HK-2 (cell line): Measurements from ENCODE around the gene ADAMTS3.
A peak's percentile ranks its signal among the peaks of the same experiment; 100 is the strongest.

Experiments
- DNase-seq: peaks from one replicate; pipeline ENCODE4 v3.0.0-alpha.2; 2018; ENCODE audit not compliant: unreplicated experiment

Gene ADAMTS3

GRCh38 chr4:72410158-72410557, 158.9 kb downstream of the ADAMTS3 start:
- DNase-seq: no peak

- DNase-seq: no peak
Observed at GRCh38 chr4:72408568-72408967, 160.5 kb downstream of the ADAMTS3 start.

GRCh38 chr4:72405417-72405816, 163.6 kb downstream of the ADAMTS3 start:
- DNase-seq: no peak

GRCh38 chr4:72397314-72397713, 171.7 kb downstream of the ADAMTS3 start:
- no peak for DNase-seq

- DNase-seq: peak; percentile 37
Observed at GRCh38 chr4:72394012-72394663, 174.9 kb downstream of the ADAMTS3 start.

GRCh38 chr4:72391281-72391680, 177.7 kb downstream of the ADAMTS3 start:
- DNase-seq: no peak

GRCh38 chr4:72390409-72390808, 178.6 kb downstream of the ADAMTS3 start:
- no peak for DNase-seq

GRCh38 chr4:72388521-72388920, 180.5 kb downstream of the ADAMTS3 start:
- no peak for DNase-seq

GRCh38 chr4:72387959-72388358, 181.1 kb downstream of the ADAMTS3 start:
- DNase-seq: no peak

GRCh38 chr4:72383439-72383838, 185.6 kb downstream of the ADAMTS3 start:
- no peak for DNase-seq

GRCh38 chr4:72378901-72379300, 190.1 kb downstream of the ADAMTS3 start:
- no peak for DNase-seq

- DNase-seq: no peak
Observed at GRCh38 chr4:72377491-72378194, 191.4 kb downstream of the ADAMTS3 start.

- DNase-seq: no peak
Observed at GRCh38 chr4:72376901-72377300, 192.1 kb downstream of the ADAMTS3 start.

- DNase-seq: peak; percentile 29
Observed at GRCh38 chr4:72375073-72375736, 193.8 kb downstream of the ADAMTS3 start.

GRCh38 chr4:72374159-72374558, 194.9 kb downstream of the ADAMTS3 start:
- no peak for DNase-seq

- no peak for DNase-seq
Observed at GRCh38 chr4:72366601-72367000, 202.4 kb downstream of the ADAMTS3 start.

GRCh38 chr4:72365981-72366380, 203.0 kb downstream of the ADAMTS3 start:
- no peak for DNase-seq

- no peak for DNase-seq
Observed at GRCh38 chr4:72365016-72365415, 204.0 kb downstream of the ADAMTS3 start.

GRCh38 chr4:72360075-72360474, 208.9 kb downstream of the ADAMTS3 start:
- DNase-seq: no peak

- DNase-seq: no peak
Observed at GRCh38 chr4:72358483-72358882, 210.5 kb downstream of the ADAMTS3 start.

- no peak for DNase-seq
Observed at GRCh38 chr4:72357908-72358307, 211.1 kb downstream of the ADAMTS3 start.

GRCh38 chr4:72352711-72353110, 216.3 kb downstream of the ADAMTS3 start:
- DNase-seq: no peak

- DNase-seq: no peak
Observed at GRCh38 chr4:72351521-72351920, 217.5 kb downstream of the ADAMTS3 start.
